KG1 (cell line): ENCODE measurements around the gene TMEM247.
"Not testable (repeated sequence)": the region's sequence is repeated elsewhere in the genome, so short reads cannot be mapped to it uniquely, and the experiment has no call there.

Source experiments
- DNase-seq: peaks from one replicate; lab custom pipeline; 2025; lab: John Stamatoyannopoulos, UW

Gene TMEM247

DNA sequence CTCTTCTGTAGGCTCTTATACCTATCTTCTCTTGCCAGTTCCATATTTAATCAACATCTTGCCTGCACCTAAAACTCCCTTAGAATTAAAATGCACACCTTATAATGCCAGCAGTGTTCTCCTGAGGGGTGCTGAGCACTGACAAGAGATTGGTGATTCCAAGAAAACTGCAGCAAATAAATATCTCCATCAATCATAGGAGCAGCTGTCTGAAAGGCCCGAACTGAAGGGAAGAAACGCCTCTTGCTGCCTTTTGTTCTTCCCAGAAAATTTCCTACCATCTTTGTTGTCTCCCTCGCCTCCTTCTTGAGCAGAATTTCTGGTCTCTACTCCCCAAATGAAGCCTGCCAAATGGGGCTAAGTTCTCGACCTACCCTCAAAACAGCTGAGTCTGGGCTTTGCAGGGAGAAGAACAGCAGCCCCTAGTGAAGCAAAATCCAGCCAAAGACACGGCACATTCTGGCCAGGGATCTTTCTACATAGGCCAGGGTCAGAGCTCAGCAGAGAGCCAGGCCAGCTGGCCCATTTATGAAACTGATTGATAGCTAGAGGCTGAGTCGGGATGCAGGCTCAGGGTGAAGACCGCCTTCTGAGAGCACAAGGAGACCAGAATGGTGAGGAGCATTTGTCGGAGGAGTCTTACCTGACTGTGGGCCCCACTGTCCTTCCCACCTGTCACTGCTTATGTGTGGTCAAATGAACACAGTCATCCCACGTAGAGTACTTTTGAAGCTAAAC lies 20.4 kb upstream of the TMEM247 start:
- no peak for DNase-seq

DNA sequence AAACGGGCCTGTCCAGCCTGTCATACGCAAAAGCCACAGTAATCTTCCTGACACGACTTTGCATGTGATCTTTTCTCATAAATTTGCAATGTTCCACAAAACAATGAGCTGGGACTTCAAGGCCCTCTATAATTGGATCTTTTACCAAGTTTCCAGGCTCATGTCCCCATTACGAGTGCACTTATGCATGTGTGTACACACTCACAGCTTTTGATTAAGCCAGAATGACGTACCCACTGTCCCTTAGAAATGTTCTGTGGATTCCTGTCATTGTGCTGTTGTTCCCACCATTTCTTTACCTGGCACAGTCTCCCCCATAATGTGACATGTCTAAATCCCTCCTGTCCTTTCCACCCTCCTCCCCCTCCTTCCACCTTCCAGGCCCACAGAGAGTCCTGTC lies 19.7 kb upstream of the TMEM247 start:
- DNase-seq = no peak

- DNase-seq = no peak
Measured at GRCh38 chr2:46460241-46460921, 19.0 kb upstream of the TMEM247 start.

DNA sequence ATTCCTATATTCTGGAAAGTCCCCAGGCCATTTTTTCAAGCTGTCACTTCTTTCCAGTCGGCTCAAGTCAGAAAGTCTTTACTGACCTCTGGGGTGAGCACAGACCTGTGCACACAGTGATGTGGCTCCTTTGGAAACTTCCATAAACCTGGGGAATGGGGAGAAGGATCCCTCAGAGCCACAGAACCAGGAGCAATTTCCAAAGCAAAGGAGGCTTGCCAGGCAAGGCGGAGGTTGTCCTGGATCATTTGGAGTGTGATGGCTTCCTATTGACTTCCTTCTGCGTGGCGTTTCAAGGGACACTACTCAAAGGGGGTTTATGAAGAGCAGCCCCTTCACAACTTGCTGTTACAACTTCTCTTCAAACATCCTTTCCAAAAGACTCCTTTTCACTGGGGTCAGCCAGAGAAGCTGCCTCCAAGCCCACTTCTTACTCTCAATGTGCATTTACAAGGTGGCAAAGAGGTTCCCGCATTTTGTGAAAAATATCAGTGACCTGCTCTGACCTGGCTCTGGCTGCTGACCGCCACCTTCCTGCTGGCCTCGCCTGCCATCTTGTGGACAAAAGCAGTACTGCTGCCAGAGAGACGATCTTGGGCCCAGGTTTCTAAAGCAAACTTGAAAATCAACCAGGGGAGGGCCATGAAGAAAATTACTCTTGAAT lies 18.2 kb upstream of the TMEM247 start:
- peak; percentile 62 for DNase-seq

- peak; percentile 62 for DNase-seq
Measured at GRCh38 chr2:46461709-46462171, 17.6 kb upstream of the TMEM247 start.

DNA sequence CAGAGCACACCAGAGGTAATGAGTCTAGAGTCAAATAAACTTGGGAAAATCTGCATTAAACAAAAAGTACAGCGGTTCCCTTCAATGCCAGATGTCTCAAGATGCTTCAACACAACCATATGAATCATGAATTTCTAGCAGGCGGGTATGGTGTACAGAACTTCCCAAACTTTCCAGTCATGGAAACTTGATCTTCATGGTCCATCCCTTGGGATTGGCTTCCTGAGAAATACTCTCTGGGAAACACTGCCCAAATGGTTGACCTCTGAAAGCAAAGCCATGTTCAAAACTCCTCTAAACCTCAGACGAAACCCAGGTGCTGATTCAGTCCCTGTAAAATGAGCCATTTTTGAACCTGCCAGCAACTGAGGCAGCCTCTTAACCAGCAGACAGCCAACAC lies 16.4 kb upstream of the TMEM247 start:
- DNase-seq = no peak

GRCh38 chr2:46469116-46469515 lies 10.2 kb upstream of the TMEM247 start:
- DNase-seq = no peak

- DNase-seq = no peak
Measured at GRCh38 chr2:46469700-46470099, 9.7 kb upstream of the TMEM247 start.

- no peak for DNase-seq
Measured at GRCh38 chr2:46470114-46470628, 9.2 kb upstream of the TMEM247 start.

DNA sequence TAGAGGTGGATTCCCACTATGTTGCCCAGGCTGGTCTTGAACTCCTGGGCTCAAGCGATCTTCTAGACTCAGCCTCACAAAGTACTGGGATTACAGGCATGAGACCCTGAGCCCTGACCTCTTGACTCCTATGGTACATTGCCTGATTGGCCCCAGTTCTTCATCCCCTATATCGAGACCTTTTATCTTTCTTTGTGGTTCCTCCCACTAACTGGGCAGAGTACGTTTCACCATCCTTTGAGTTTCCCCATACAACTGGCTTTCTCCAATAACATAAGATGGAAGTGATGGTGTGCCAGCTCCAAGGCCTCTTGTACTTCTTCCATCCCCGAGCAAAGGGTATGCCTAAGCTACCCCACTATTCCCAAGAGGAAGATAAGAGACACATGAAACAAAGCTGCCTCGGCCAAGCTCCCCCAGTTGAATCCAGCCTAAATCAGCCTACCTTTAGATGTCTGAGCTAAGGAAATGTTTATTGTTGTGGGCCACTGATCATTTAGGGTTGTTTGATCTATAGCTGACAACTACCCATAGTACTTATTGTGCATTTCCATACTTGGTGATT lies 8.3 kb upstream of the TMEM247 start:
- DNase-seq = no peak

DNA sequence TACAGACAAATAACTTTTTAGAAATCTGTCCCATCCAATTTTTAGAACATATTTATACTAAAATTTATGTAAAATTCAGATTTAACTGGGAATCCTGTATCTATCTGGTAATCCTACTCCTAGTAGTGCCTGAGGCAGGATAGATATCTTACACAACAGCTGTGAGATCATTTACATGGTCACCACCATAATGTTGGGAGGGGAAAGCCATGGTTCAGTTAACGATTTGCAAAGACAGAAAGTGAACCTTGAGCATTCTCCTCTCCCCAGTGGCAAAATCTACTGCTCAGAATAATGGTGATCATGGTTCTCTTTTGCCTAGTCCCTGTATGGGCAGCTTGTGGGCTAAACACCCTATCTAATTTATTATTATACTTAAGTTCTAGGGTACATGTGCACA lies 7.7 kb upstream of the TMEM247 start:
- DNase-seq = no peak

GRCh38 chr2:46472165-46472564 lies 7.2 kb upstream of the TMEM247 start:
- DNase-seq = not testable (repeated sequence)

DNA sequence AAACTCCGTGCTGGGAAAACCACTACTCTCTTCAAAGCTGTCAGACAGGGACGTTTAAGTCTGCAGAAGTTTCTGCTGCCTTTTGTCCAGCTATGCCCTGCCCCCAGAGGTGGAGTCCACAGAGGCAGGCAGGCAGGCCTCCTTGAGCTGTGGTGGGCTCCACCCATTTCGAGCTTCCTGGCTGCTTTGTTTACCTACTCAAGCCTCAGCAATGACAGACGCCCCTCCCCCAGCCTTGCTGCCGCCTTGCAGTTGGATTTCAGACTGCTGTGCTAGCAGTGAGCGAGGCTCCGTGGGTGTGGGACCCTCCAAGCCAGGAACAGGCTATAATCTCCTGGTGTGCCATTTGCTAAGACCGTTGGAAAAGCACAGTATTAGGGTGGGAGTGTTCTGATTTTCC lies 1.9 kb upstream of the TMEM247 start:
- DNase-seq = not testable (repeated sequence)

- DNase-seq = no peak
Measured at GRCh38 chr2:46477925-46478324, 1.4 kb upstream of the TMEM247 start.

- DNase-seq = no peak
Measured at GRCh38 chr2:46480562-46480961, 1.2 kb downstream of the TMEM247 start.

DNA sequence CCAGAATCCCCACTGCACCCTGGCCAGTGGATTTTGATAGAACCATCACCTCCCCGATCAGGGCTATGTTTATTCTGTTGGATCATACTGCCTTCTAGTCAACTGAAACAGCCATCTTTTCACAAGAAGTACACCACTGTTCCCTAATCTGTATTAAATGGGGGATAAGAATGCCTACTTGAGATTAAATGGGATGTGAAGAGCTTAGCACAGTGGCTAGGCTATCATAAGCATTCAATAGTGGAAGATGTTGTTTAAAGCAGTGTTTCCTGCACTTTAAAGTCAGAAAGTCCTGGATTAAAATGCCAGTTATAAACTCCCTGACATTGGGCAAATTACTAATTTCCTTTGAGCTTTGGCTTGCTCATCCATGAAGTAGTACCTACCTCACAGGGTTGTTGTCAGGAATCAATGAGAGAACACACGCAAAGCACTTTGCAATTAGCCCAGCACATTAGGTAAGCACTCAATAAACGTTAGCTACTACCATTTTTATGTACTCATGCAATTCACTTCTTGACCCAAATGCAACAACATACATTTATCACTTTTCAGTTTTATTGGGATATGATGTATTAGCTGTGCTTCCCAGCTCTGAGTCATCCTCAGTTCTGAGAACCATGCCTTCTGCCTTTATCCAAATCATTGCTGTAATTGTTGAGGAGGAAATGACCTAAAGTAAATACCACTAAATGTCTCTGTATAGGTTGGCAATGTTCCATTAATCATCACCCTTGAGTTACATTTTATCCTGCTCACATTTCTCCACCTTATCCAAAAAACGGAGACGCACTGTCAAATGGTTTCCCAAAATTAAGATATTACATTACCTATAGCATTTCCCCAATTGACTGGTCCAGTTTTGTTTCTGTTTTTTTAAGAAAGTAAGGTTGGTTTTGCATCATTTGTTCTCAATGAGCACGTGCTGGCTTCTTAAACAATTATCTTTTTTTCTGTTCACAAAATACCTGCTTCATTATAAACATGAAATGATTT lies 2.1 kb downstream of the TMEM247 start:
- DNase-seq = no peak

- DNase-seq = no peak
Measured at GRCh38 chr2:46482490-46482889, 3.1 kb downstream of the TMEM247 start.

DNA sequence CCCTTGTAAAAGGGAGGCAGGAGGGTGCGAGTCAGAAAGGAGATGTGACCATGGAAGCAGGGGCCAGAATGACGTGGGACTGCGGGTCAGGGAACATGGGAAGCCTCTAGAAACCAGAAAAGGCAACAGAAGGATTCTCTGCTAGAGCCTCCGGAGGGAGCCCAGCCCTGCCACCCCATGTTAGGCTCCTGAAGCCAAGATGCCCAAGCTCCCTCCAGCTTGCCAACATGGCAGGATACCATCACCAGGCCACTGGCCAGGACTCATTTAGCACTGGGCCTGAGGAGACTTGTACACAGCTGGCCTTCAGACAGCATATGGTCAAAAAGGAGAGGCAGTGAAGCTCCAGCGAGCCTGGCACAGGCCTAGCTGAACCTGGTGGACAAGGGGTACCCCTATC lies 5.6 kb downstream of the TMEM247 start:
- DNase-seq = no peak

GRCh38 chr2:46486436-46486835 lies 7.1 kb downstream of the TMEM247 start:
- DNase-seq = no peak

GRCh38 chr2:46487667-46488335 lies 8.4 kb downstream of the TMEM247 start:
- no peak for DNase-seq

DNA sequence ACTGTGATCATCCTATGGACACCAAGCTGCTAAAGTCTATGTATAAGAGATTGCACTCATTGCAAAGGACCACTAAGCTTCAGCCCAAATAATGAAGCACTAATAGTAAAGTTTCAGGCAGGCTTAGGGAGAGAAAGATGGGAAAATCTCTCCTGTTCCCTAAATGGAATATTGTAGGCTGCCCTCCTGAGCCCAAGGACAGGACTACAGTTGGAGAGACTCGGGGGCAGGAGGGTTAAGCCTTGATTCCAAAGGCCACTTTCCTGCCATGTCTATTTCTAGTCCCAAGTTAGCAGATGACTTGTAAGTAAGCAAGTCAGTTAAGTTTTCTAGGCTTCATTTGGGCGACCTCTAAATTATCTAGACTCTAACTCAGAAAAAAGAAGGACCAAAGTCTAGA lies 9.0 kb downstream of the TMEM247 start:
- no peak for DNase-seq
